K562 (cell line): Measurements from ENCODE around the gene TMEM87B. TPM values are rescaled to one million over a fixed set of nuclear protein-coding genes. Genes with fewer than 3 reads are reported as not detected.
"Not testable (repeated sequence)": the region's sequence is repeated elsewhere in the genome, so short reads cannot be mapped to it uniquely, and the experiment has no call there.

Experiments used
- ATAC-seq: fragments of 200-7000 bp; cut with Tn5 transposase; 3 replicates; pipeline ENCODE4 v1.9.1; 2020; ENCODE audit warnings: moderate library complexity
- BruUV-seq: library from RNA; stranded (reverse); fragments of 400-500 nt; replicated peaks from 2 replicates; lab custom pipeline; 2021; lab: Mats Ljungman, UMichigan
- CTCF ChIA-PET: fragments of 300-600 bp; formaldehyde crosslinking; extraction: SDS; loops from one replicate; lab custom pipeline; 2021; ENCODE audit warnings: low intra/inter-chr PET ratio; lab: Yijun Ruan, JAX
- POLR2A ChIA-PET: fragments of 300-600, 350-650 bp; sonication (Branson Sonifier 250); formaldehyde crosslinking; extraction: SDS; loops from one replicate; lab custom pipeline; 2021; ENCODE audit warnings: antibody characterized with exemption, inconsistent platforms; lab: Yijun Ruan, JAX
- DNase-seq, 4 experiments: peaks; one replicate each; pipeline versions ENCODE4 v3.0.0 to v3.0.0-alpha.2; 2011 to 2018; ENCODE audit warnings: low spot score in 3 of 4, mixed read lengths in 3 of 4; ENCODE audit errors: extremely low read depth in 1 of 4
- FAIRE-seq: peaks from 2 replicates; lab custom pipeline; 2011; peaks lifted over from hg19 to GRCh38; lab: Jason Lieb, UNC
- H2AFZ ChIP-seq: 2 replicates; pipeline ENCODE4 v1.6.0; 2011; ENCODE audit warnings: low read depth, low read length, control low read depth, inconsistent platforms
- H3K27ac ChIP-seq: fragments of 200-600 bp; 3 replicates; pipeline ENCODE4 v1.8.0; 2011; ENCODE audit warnings: low read depth, mild to moderate bottlenecking, control low read depth, inconsistent platforms, low read length, moderate library complexity, mixed read lengths; ENCODE audit errors: extremely low read depth
- H3K27me3 ChIP-seq, 2 experiments: fragments of 300-600 bp in 1 of 2; 2 replicates in 1 of 2; 3 replicates in 1 of 2; pipeline versions ENCODE4 v1.6.0 to v1.8.0; 2011; ENCODE audit warnings: inconsistent platforms in 2 of 2, low read length in 2 of 2, mild to moderate bottlenecking in 1 of 2, mixed read lengths in 1 of 2, moderate library complexity in 1 of 2; ENCODE audit not compliant: control insufficient read depth in 2 of 2, insufficient read depth in 2 of 2
- H3K36me3 ChIP-seq: fragments of 300-600 bp; 3 replicates; pipeline ENCODE4 v1.8.0; 2011; ENCODE audit warnings: mild to moderate bottlenecking, low read length, inconsistent platforms; ENCODE audit not compliant: control insufficient read depth, insufficient read depth
- H3K4me1 ChIP-seq, 2 experiments: fragments of 200-600 bp in 1 of 2; replicated peaks in 1 of 2; 2 replicates in 1 of 2; 3 replicates in 1 of 2; pipeline versions ENCODE4 v1.5.1 to v1.8.0; 2011; ENCODE audit warnings: inconsistent platforms in 2 of 2, low read length in 2 of 2, mild to moderate bottlenecking in 1 of 2, mixed read lengths in 1 of 2, moderate library complexity in 1 of 2; ENCODE audit not compliant: control insufficient read depth in 2 of 2, insufficient read depth in 2 of 2
- H3K4me2 ChIP-seq: 2 replicates; pipeline ENCODE4 v1.6.1; 2011; ENCODE audit warnings: low read length, control low read depth, inconsistent platforms, mixed read lengths; ENCODE audit not compliant: insufficient read depth
- H3K4me3 ChIP-seq: fragments of 200-600 bp; sonication (generic), shearing (Covaris generic); 2 replicates; pipeline ENCODE4 v1.5.1; 2016; ENCODE audit warnings: control low read depth, inconsistent platforms
- H3K79me2 ChIP-seq: fragments of 200-600 bp; 3 replicates; pipeline ENCODE4 v1.8.0; 2011; ENCODE audit warnings: low read length, inconsistent platforms; ENCODE audit not compliant: control insufficient read depth, insufficient read depth
- H3K9ac ChIP-seq, 2 experiments: 2 replicates each; pipeline versions ENCODE4 v1.6.0 to v1.6.1; 2011; ENCODE audit warnings: low read depth in 2 of 2, low read length in 2 of 2, control low read depth in 1 of 2, inconsistent platforms in 1 of 2, mild to moderate bottlenecking in 1 of 2, mixed read lengths in 1 of 2; ENCODE audit not compliant: insufficient read depth in 1 of 2
- H3K9me1 ChIP-seq: one replicate; pipeline ENCODE4 v1.6.0; 2011; ENCODE audit warnings: inconsistent platforms, mild to moderate bottlenecking, low read length, moderate library complexity; ENCODE audit not compliant: control insufficient read depth, insufficient read depth
- H3K9me3 ChIP-seq: replicated peaks from 2 replicates; pipeline ENCODE4 v1.5.1; 2011; ENCODE audit warnings: low read depth, low read length, inconsistent platforms; ENCODE audit not compliant: control insufficient read depth, insufficient read depth
- H4K20me1 ChIP-seq: replicated peaks from 2 replicates; pipeline ENCODE4 v1.6.1; 2011; ENCODE audit warnings: low read length, inconsistent platforms, mixed read lengths; ENCODE audit not compliant: control insufficient read depth, insufficient read depth
- TCF7 ChIP-seq: sonication (generic); IDR thresholded peaks from 2 replicates; pipeline ENCODE4 v1.6.1; 2016; ENCODE audit warnings: antibody characterized with exemption, borderline replicate concordance
- WGBS: fragments of 100-300 bp; shearing (Covaris generic); methylation state at CpG from one replicate; pipeline ENCODE4 v1.1.6; 2016; ENCODE audit warnings: low coverage, mixed read lengths; ENCODE audit not compliant: insufficient coverage; ENCODE audit errors: missing lambda C conversion rate; 5-methylcytosine and 5-hydroxymethylcytosine counted together
- in situ Hi-C: fragments of 300-500 bp; cut with MboI; formaldehyde crosslinking; loops from 4 replicates; pipeline ENCODE4 v1.15.0; 2018; ENCODE audit warnings: inconsistent platforms, mixed read lengths
- intact Hi-C: fragments of 100-400 bp; cut with micrococcal nuclease; formaldehyde crosslinking; loops from 2 replicates; pipeline ENCODE4 v1.14.2; 2022
- polyA plus RNA-seq, 8 experiments: library from polyadenylated mRNA; depleted of rRNA in 4 of 8; stranded (reverse) in 5 of 8; unstranded in 3 of 8; fragments of >200 nt; fragmentation: Nextera tagmentation in 2 of 8; fragmentation: Illumina TruSeq in 1 of 8; extraction: Ambion mirVana in 2 of 8; extraction: Trizol in 1 of 8; gene quantifications; 2 replicates each; pipeline versions ENCODE4 v1.2.1 to v1.2.3, GENCODE V29; 2011 to 2014; ENCODE audit warnings: inconsistent platforms in 1 of 8, missing spikeins in 1 of 8
- total RNA-seq, 7 experiments: library from RNA; depleted of rRNA in 6 of 7; stranded (reverse); fragments of >200 nt in 6 of 7; fragmentation: Illumina TruSeq in 2 of 7; extraction: Trizol in 2 of 7; gene quantifications; 2 replicates each; pipeline versions ENCODE4 v1.2.1 to v1.2.3, GENCODE V29; 2011 to 2021; ENCODE audit warnings: low replicate concordance in 1 of 7
- TF ChIP-seq, protein P1 (sequence below): IDR thresholded peaks from 2 replicates; pipeline ENCODE4 v1.6.1; 2016; ENCODE audit warnings: missing genetic modification characterization, missing compliant biosample characterization

Gene TMEM87B
- total and polyA plus RNA-seq, 9 of the 15 experiments (the other 6 are each of a cell fraction or from before 2014, with no cell fraction given), result 3.7 to 17.1 (median 11.0) TPM

GRCh38 chr2:112113354-112113753 is 58.3 kb downstream of the TMEM87B start:
- BruUV-seq, H3K9me1 ChIP-seq, ATAC-seq, H3K4me3 ChIP-seq, H3K9ac ChIP-seq, in situ Hi-C loops, FAIRE-seq, H3K27ac ChIP-seq, H3K4me2 ChIP-seq, CTCF ChIA-PET, H3K27me3 ChIP-seq, DNase-seq, H2AFZ ChIP-seq, H3K4me1 ChIP-seq, H4K20me1 ChIP-seq, POLR2A ChIA-PET, H3K79me2 ChIP-seq: not testable (repeated sequence)
- intact Hi-C loops, result loop anchor here (10.0 kb wide), 1 partner anchor 229 kb away; the partner anchor contains the start of gene ANAPC1
- Histone ChIP-seq H3K9me3 (peaks cover 12% of the 10 kb centered on the region; the same call in 1 of the 2 replicates), H3K36me3 (peaks cover 19% of the 10 kb centered on the region; the same call in 2 of the 3 replicates)
- 95% methylated on average over 4 of the region's 4 CpGs for WGBS

- ChIA-PET POLR2A (interaction anchor here (0.6 kb wide), 1 partner anchor 43 kb away, joined by 3 read pairs; no protein-coding TSS in a partner anchor), CTCF (no interaction called here)
- FAIRE-seq, result no peak
- in situ Hi-C loops (no loop called here), intact Hi-C loops (loop anchor here (5.0 to 10.0 kb wide), 2 partner anchors 66 to 233 kb away; partner anchors contain the start of gene ANAPC1)
- Histone ChIP-seq H3K79me2 (no peaks in the 10 kb centered on the region), H3K9me1 (no peaks in the 10 kb centered on the region), H3K9me3 (no peaks in the 10 kb centered on the region), H3K4me1 (no peaks in the 10 kb centered on the region), H3K4me2 (no peak overlapping the region), H3K36me3 (peaks cover 6% of the 10 kb centered on the region; the same call in 1 of the 3 replicates), H3K27me3 (no peaks in the 10 kb centered on the region), H3K4me3 (no peak overlapping the region), H2AFZ (no peak overlapping the region), H3K9ac (no peak overlapping the region), H4K20me1 (no peaks in the 10 kb centered on the region), H3K27ac (no peak overlapping the region)
- no TSS peak for BruUV-seq
- 89% methylated on average over 4 of the region's 4 CpGs for WGBS
- ATAC-seq, result peak; percentile 40; the same call in 1 of the 3 replicates
- TF ChIP-seq, protein P1, sequence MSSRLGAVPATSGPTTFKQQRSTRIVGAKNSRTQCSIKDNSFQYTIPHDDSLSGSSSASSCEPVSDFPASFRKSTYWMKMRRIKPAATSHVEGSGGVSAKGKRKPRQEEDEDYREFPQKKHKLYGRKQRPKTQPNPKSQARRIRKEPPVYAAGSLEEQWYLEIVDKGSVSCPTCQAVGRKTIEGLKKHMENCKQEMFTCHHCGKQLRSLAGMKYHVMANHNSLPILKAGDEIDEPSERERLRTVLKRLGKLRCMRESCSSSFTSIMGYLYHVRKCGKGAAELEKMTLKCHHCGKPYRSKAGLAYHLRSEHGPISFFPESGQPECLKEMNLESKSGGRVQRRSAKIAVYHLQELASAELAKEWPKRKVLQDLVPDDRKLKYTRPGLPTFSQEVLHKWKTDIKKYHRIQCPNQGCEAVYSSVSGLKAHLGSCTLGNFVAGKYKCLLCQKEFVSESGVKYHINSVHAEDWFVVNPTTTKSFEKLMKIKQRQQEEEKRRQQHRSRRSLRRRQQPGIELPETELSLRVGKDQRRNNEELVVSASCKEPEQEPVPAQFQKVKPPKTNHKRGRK (tag), result no peak
- no peak for TF ChIP-seq TCF7
- no peak for DNase-seq
Observed at GRCh38 chr2:112118148-112118547, 63.1 kb downstream of the TMEM87B start.
